Endodermal cell (in vitro differentiated cells): ENCODE results near the gene CXCL16. TPM values are rescaled to one million over a fixed set of nuclear protein-coding genes. Genes with fewer than 3 reads are reported as not detected.

Experiments used
- DNase-seq: peaks from one replicate; pipeline ENCODE4 v3.0.0-alpha.2; 2017
- H3K27ac ChIP-seq: 2 replicates; pipeline ENCODE4 v1.5.1; 2013; ENCODE audit warnings: mild to moderate bottlenecking, low read depth, low read length, moderate library complexity
- H3K27me3 ChIP-seq: 2 replicates; pipeline ENCODE4 v1.6.1; 2013; ENCODE audit warnings: mild to moderate bottlenecking, low read length, moderate library complexity; ENCODE audit not compliant: insufficient read depth, control insufficient read depth, poor library complexity, severe bottlenecking
- H3K36me3 ChIP-seq: 2 replicates; pipeline ENCODE4 v1.7.0; 2013; ENCODE audit warnings: mild to moderate bottlenecking, low read length, moderate library complexity; ENCODE audit not compliant: control insufficient read depth, insufficient read depth
- H3K4me1 ChIP-seq: one replicate; pipeline ENCODE4 v1.7.0; 2013; ENCODE audit warnings: low read length; ENCODE audit not compliant: control insufficient read depth, insufficient read depth
- H3K4me3 ChIP-seq: 2 replicates; pipeline ENCODE4 v1.5.1; 2013; ENCODE audit warnings: mild to moderate bottlenecking, low read length, moderate library complexity
- H3K9ac ChIP-seq: 2 replicates; pipeline ENCODE4 v1.6.1; 2013; ENCODE audit warnings: mild to moderate bottlenecking, low read length, moderate library complexity; ENCODE audit not compliant: poor library complexity, severe bottlenecking; ENCODE audit errors: extremely low read depth
- H3K9me3 ChIP-seq: 2 replicates; pipeline ENCODE4 v1.6.1; 2013; ENCODE audit warnings: mild to moderate bottlenecking, low read length, moderate library complexity; ENCODE audit not compliant: control insufficient read depth
- H3K27ac Mint-ChIP-seq: 2 replicates; pipeline ENCODE4 v1.8.0; 2020; ENCODE audit warnings: mixed read lengths
- H3K27me3 Mint-ChIP-seq: 2 replicates; pipeline ENCODE4 v1.8.0; 2021; ENCODE audit warnings: mild to moderate bottlenecking, mixed read lengths; ENCODE audit not compliant: insufficient read depth
- H3K36me3 Mint-ChIP-seq: 2 replicates; pipeline ENCODE4 v1.8.0; 2020; ENCODE audit warnings: low read depth, mixed read lengths
- H3K4me1 Mint-ChIP-seq: 2 replicates; pipeline ENCODE4 v1.8.0; 2020; ENCODE audit warnings: mixed read lengths
- H3K4me3 Mint-ChIP-seq: 2 replicates; pipeline ENCODE4 v1.8.0; 2020; ENCODE audit warnings: mild to moderate bottlenecking, moderate library complexity, mixed read lengths
- H3K9me3 Mint-ChIP-seq: 2 replicates; pipeline ENCODE4 v1.8.0; 2020; ENCODE audit warnings: mild to moderate bottlenecking, mixed read lengths
- WGBS, 2 experiments: methylation state at CpG; one replicate each; pipeline versions ENCODE4 v1.1.5 to v1.1.7; 2013; ENCODE audit warnings: missing lambda C conversion rate in 2 of 2, mixed read lengths in 1 of 2; ENCODE audit not compliant: insufficient coverage in 1 of 2, insufficient read length in 1 of 2; 5-methylcytosine and 5-hydroxymethylcytosine counted together
- total RNA-seq, 2 donors: library from RNA; stranded (reverse); fragmentation: NEBNext Ultra II Directional in 1 of 2; extraction: Animal tissue kit (Norgen Biotek cat#: 25700) in 1 of 2; gene quantifications; 2 replicates in 1 of 2; 3 replicates in 1 of 2; pipeline ENCODE4 v1.2.1, GENCODE V29; 2021
- TF ChIP-seq, protein P1 (sequence below): fragments of 200-600 bp; sonication (generic); conservative IDR thresholded peaks from 2 replicates; pipeline ENCODE4 v1.5.0; 2021; ENCODE audit warnings: antibody characterized with exemption, mild to moderate bottlenecking

The CXCL16 gene
- total RNA-seq, 2 donors from 2014 or later, result 0.60 to 0.73 TPM

DNA sequence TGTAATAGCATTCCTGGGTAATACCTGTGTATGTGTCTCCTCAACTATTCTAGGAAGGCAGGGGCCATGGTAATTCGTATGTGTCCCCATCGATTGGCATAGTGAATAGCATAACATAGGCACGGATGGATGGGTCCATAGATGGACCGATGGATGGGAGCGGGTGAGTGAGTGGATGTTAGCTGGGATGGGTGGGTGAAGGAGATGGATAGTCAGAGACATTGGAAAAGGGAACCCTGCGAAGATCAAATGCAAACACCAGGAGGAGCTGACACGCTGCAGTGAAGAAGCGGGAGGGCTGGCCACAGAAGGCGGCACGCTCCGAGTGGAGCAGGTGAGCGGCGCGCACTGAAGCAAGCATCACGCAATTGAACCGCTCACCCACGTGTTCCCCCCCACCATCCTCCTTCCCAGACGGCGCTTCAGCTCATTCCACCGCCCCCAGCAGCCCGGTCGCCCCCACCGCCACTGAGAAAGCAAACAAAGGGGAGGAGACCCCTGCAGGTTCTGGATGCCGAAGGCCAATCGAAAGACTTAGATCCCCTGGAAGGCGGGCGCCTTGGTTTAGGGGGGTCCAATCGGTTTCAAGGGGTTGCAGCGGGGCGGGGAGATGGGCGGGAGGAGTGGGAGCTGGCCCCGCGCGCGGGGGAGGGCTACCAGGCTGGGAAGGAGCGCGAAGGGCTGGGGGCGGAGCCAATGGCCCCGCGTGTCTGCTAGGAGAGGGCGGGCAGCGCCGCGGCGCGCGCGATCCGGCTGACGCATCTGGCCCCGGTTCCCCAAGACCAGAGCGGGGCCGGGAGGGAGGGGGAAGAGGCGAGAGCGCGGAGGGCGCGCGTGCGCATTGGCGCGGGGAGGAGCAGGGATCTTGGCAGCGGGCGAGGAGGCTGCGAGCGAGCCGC lies 29.7 kb downstream of the CXCL16 start, which contains the start of gene ARRB2:
ARRB2 (plus strand) TSS at position 839 of the 899 bp plus-strand sequence. CDS start 90 bp downstream, outside the sequence.
- H3K27me3 Mint-ChIP-seq, result peaks cover 8% of the 10 kb centered on the region
- peaks cover 14% of the 10 kb centered on the region for H3K4me1 Mint-ChIP-seq
- Histone ChIP-seq H3K9ac (peak within 1 kb of the TSS; percentile 51), H3K27ac (peak within 1 kb of the TSS; percentile 94), H3K4me1 (no peaks in the 10 kb centered on the region), H3K4me3 (peak within 1 kb of the TSS; percentile 81), H3K9me3 (no peaks in the 10 kb centered on the region), H3K27me3 (no peaks in the 10 kb centered on the region), H3K36me3 (no peaks in the 10 kb centered on the region)
- peak within 1 kb of the TSS; percentile 70 for H3K4me3 Mint-ChIP-seq
- peaks cover 4% of the 10 kb centered on the region for H3K36me3 Mint-ChIP-seq
- DNase-seq, result peak; percentile 99
- H3K27ac Mint-ChIP-seq, result peak within 1 kb of the TSS; percentile 91
- H3K9me3 Mint-ChIP-seq, result peaks cover 4% of the 10 kb centered on the region
- WGBS, 2 experiments, result 1 to 4% methylated on average over 5 to 67 of the region's 67 CpGs
- TF ChIP-seq, protein P1, sequence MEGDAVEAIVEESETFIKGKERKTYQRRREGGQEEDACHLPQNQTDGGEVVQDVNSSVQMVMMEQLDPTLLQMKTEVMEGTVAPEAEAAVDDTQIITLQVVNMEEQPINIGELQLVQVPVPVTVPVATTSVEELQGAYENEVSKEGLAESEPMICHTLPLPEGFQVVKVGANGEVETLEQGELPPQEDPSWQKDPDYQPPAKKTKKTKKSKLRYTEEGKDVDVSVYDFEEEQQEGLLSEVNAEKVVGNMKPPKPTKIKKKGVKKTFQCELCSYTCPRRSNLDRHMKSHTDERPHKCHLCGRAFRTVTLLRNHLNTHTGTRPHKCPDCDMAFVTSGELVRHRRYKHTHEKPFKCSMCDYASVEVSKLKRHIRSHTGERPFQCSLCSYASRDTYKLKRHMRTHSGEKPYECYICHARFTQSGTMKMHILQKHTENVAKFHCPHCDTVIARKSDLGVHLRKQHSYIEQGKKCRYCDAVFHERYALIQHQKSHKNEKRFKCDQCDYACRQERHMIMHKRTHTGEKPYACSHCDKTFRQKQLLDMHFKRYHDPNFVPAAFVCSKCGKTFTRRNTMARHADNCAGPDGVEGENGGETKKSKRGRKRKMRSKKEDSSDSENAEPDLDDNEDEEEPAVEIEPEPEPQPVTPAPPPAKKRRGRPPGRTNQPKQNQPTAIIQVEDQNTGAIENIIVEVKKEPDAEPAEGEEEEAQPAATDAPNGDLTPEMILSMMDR, result peak; percentile 75

DNA sequence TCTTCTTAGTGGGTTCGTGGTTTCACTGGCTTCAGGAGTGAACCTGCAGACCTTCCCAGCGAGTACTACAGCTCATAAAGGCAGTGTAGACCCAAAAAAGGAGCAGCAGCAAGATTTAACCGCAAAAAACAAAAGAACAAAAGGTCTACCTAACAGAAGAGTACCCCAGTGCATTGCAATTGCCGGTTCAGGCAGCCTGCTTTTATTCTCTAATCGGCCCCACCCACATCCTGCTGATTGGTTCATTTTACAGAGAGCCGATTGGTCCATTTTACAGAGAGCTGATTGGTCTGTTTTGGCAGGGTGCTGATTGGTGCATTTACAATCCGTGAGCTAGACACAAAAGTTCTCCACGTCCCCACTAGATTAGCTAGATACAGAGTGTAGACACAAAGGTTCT lies 31.3 kb downstream of the CXCL16 start:
- WGBS, 2 experiments, result 82 to 97% methylated on average over 6 to 8 of the region's 8 CpGs
- H3K36me3 Mint-ChIP-seq, result peaks cover 4% of the 10 kb centered on the region
- H3K9me3 ChIP-seq, result no peaks in the 10 kb centered on the region
- peak overlapping the region; percentile 70 for H3K4me3 Mint-ChIP-seq
- H3K4me1 Mint-ChIP-seq, result peaks cover 14% of the 10 kb centered on the region
- TF ChIP-seq, protein P1, result no peak
- H3K27me3 Mint-ChIP-seq, result peaks cover 8% of the 10 kb centered on the region
- DNase-seq, result peak; percentile 80
- no peak overlapping the region for H3K9ac ChIP-seq
- H3K27ac Mint-ChIP-seq, result no peak overlapping the region
- no peaks in the 10 kb centered on the region for H3K36me3 ChIP-seq
- no peaks in the 10 kb centered on the region for H3K4me1 ChIP-seq
- no peak overlapping the region for H3K27ac ChIP-seq
- H3K9me3 Mint-ChIP-seq, result peaks cover 4% of the 10 kb centered on the region
- H3K27me3 ChIP-seq, result no peaks in the 10 kb centered on the region
- H3K4me3 ChIP-seq, result no peak overlapping the region

DNA sequence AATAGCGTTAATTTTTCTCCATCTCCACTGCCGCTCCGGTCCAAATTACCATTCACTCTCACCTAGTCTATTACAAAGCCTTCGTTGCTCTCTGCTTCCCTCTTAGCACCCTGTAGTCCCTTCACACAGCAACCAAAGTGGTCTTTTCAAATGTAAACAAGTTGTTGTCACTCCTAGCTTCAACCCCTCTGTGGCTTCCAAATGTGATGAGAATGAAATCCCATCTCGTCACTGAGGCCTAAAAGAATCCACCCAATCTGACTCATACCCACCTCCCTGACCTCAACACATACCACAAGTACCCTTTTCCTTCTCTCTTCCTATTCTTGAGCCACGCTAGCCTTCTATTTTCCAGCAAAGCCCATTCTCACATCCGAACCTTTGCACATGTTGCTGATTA lies 33.6 kb downstream of the CXCL16 start:
- no peaks in the 10 kb centered on the region for H3K27me3 ChIP-seq
- Mint-ChIP-seq H3K4me3 (peak overlapping the region; percentile 85), H3K36me3 (peaks cover 4% of the 10 kb centered on the region), H3K27me3 (peaks cover 4% of the 10 kb centered on the region), H3K9me3 (peaks cover 4% of the 10 kb centered on the region), H3K27ac (peak overlapping the region; percentile 41), H3K4me1 (peaks cover 28% of the 10 kb centered on the region)
- no peak overlapping the region for H3K9ac ChIP-seq
- no peaks in the 10 kb centered on the region for H3K9me3 ChIP-seq
- peak; percentile 75 for DNase-seq
- no peaks in the 10 kb centered on the region for H3K4me1 ChIP-seq
- H3K36me3 ChIP-seq, result no peaks in the 10 kb centered on the region
- H3K27ac ChIP-seq, result no peak overlapping the region
- no peak overlapping the region for H3K4me3 ChIP-seq
- TF ChIP-seq, protein P1, result no peak
- 64 to 66% methylated on average over 7 of the region's 7 CpGs for WGBS, 2 experiments
